K562 (cell line): Measurements from ENCODE around the gene ITGA6. TPM values are rescaled to one million over a fixed set of nuclear protein-coding genes. Genes with fewer than 3 reads are reported as not detected.

Experiments
- ATAC-seq: fragments of 200-7000 bp; cut with Tn5 transposase; 3 replicates; pipeline ENCODE4 v1.9.1; 2020; ENCODE audit warnings: moderate library complexity
- BruUV-seq: library from RNA; stranded (reverse); fragments of 400-500 nt; replicated peaks from 2 replicates; lab custom pipeline; 2021; lab: Mats Ljungman, UMichigan
- CTCF ChIA-PET: fragments of 300-600 bp; formaldehyde crosslinking; extraction: SDS; loops from one replicate; lab custom pipeline; 2021; ENCODE audit warnings: low intra/inter-chr PET ratio; lab: Yijun Ruan, JAX
- POLR2A ChIA-PET: fragments of 300-600, 350-650 bp; sonication (Branson Sonifier 250); formaldehyde crosslinking; extraction: SDS; loops from one replicate; lab custom pipeline; 2021; ENCODE audit warnings: antibody characterized with exemption, inconsistent platforms; lab: Yijun Ruan, JAX
- DNase-seq, 4 experiments: peaks; one replicate each; pipeline versions ENCODE4 v3.0.0 to v3.0.0-alpha.2; 2011 to 2018; ENCODE audit warnings: low spot score in 3 of 4, mixed read lengths in 3 of 4; ENCODE audit errors: extremely low read depth in 1 of 4
- FAIRE-seq: peaks from 2 replicates; lab custom pipeline; 2011; peaks lifted over from hg19 to GRCh38; lab: Jason Lieb, UNC
- H2AFZ ChIP-seq: 2 replicates; pipeline ENCODE4 v1.6.0; 2011; ENCODE audit warnings: low read depth, low read length, control low read depth, inconsistent platforms
- H3K27ac ChIP-seq: fragments of 200-600 bp; 3 replicates; pipeline ENCODE4 v1.8.0; 2011; ENCODE audit warnings: low read depth, mild to moderate bottlenecking, control low read depth, inconsistent platforms, low read length, moderate library complexity, mixed read lengths; ENCODE audit errors: extremely low read depth
- H3K27me3 ChIP-seq, 2 experiments: fragments of 300-600 bp in 1 of 2; 2 replicates in 1 of 2; 3 replicates in 1 of 2; pipeline versions ENCODE4 v1.6.0 to v1.8.0; 2011; ENCODE audit warnings: inconsistent platforms in 2 of 2, low read length in 2 of 2, mild to moderate bottlenecking in 1 of 2, mixed read lengths in 1 of 2, moderate library complexity in 1 of 2; ENCODE audit not compliant: control insufficient read depth in 2 of 2, insufficient read depth in 2 of 2
- H3K36me3 ChIP-seq: fragments of 300-600 bp; 3 replicates; pipeline ENCODE4 v1.8.0; 2011; ENCODE audit warnings: mild to moderate bottlenecking, low read length, inconsistent platforms; ENCODE audit not compliant: control insufficient read depth, insufficient read depth
- H3K4me1 ChIP-seq, 2 experiments: fragments of 200-600 bp in 1 of 2; replicated peaks in 1 of 2; 2 replicates in 1 of 2; 3 replicates in 1 of 2; pipeline versions ENCODE4 v1.5.1 to v1.8.0; 2011; ENCODE audit warnings: inconsistent platforms in 2 of 2, low read length in 2 of 2, mild to moderate bottlenecking in 1 of 2, mixed read lengths in 1 of 2, moderate library complexity in 1 of 2; ENCODE audit not compliant: control insufficient read depth in 2 of 2, insufficient read depth in 2 of 2
- H3K4me2 ChIP-seq: 2 replicates; pipeline ENCODE4 v1.6.1; 2011; ENCODE audit warnings: low read length, control low read depth, inconsistent platforms, mixed read lengths; ENCODE audit not compliant: insufficient read depth
- H3K4me3 ChIP-seq: fragments of 200-600 bp; sonication (generic), shearing (Covaris generic); 2 replicates; pipeline ENCODE4 v1.5.1; 2016; ENCODE audit warnings: control low read depth, inconsistent platforms
- H3K79me2 ChIP-seq: fragments of 200-600 bp; 3 replicates; pipeline ENCODE4 v1.8.0; 2011; ENCODE audit warnings: low read length, inconsistent platforms; ENCODE audit not compliant: control insufficient read depth, insufficient read depth
- H3K9ac ChIP-seq, 2 experiments: 2 replicates each; pipeline versions ENCODE4 v1.6.0 to v1.6.1; 2011; ENCODE audit warnings: low read depth in 2 of 2, low read length in 2 of 2, control low read depth in 1 of 2, inconsistent platforms in 1 of 2, mild to moderate bottlenecking in 1 of 2, mixed read lengths in 1 of 2; ENCODE audit not compliant: insufficient read depth in 1 of 2
- H3K9me1 ChIP-seq: one replicate; pipeline ENCODE4 v1.6.0; 2011; ENCODE audit warnings: inconsistent platforms, mild to moderate bottlenecking, low read length, moderate library complexity; ENCODE audit not compliant: control insufficient read depth, insufficient read depth
- H3K9me3 ChIP-seq: replicated peaks from 2 replicates; pipeline ENCODE4 v1.5.1; 2011; ENCODE audit warnings: low read depth, low read length, inconsistent platforms; ENCODE audit not compliant: control insufficient read depth, insufficient read depth
- H4K20me1 ChIP-seq: replicated peaks from 2 replicates; pipeline ENCODE4 v1.6.1; 2011; ENCODE audit warnings: low read length, inconsistent platforms, mixed read lengths; ENCODE audit not compliant: control insufficient read depth, insufficient read depth
- HLTF ChIP-seq: fragments of 450-650 bp; IDR thresholded peaks from 2 replicates; pipeline ENCODE4 v1.6.1; 2016
- NR2C2 ChIP-seq, 2 experiments: fragments of 200-800 bp in 1 of 2; sonication (Bioruptor generic) in 1 of 2; sonication (generic) in 1 of 2; formaldehyde crosslinking in 1 of 2; IDR thresholded peaks; 2 replicates each; pipeline versions ENCODE4 v1.6.1 to v1.8.0; 2016 to 2022; ENCODE audit warnings: mild to moderate bottlenecking in 1 of 2, missing compliant biosample characterization in 1 of 2, missing genetic modification characterization in 1 of 2, missing genetic modification reagents in 1 of 2
- NR4A1 ChIP-seq, 2 experiments: fragments of 250-450 bp in 1 of 2; fragments of 450-650 bp in 1 of 2; sonication (Bioruptor Pico) in 1 of 2; IDR thresholded peaks; 2 replicates each; pipeline versions ENCODE4 v1.4.0 to v1.6.1; 2016 to 2020; ENCODE audit warnings: mild to moderate bottlenecking in 2 of 2, missing compliant biosample characterization in 1 of 2, missing genetic modification characterization in 1 of 2, moderate library complexity in 1 of 2
- SNIP1 ChIP-seq: fragments of 450-650 bp; IDR thresholded peaks from 2 replicates; pipeline ENCODE4 v1.7.1; 2017; ENCODE audit warnings: low read depth, mild to moderate bottlenecking
- SRSF9 ChIP-seq: fragments of 200-400 bp; formaldehyde crosslinking; IDR thresholded peaks from 2 replicates; pipeline ENCODE4 v1.6.1; 2017; ENCODE audit warnings: low read depth, low read length, borderline replicate concordance
- ZNF717 ChIP-seq: fragments of 250-450 bp; sonication (Bioruptor Pico); IDR thresholded peaks from 2 replicates; pipeline ENCODE4 v1.5.0; 2021
- WGBS: fragments of 100-300 bp; shearing (Covaris generic); methylation state at CpG from one replicate; pipeline ENCODE4 v1.1.6; 2016; ENCODE audit warnings: low coverage, mixed read lengths; ENCODE audit not compliant: insufficient coverage; ENCODE audit errors: missing lambda C conversion rate; 5-methylcytosine and 5-hydroxymethylcytosine counted together
- in situ Hi-C: fragments of 300-500 bp; cut with MboI; formaldehyde crosslinking; loops from 4 replicates; pipeline ENCODE4 v1.15.0; 2018; ENCODE audit warnings: inconsistent platforms, mixed read lengths
- intact Hi-C: fragments of 100-400 bp; cut with micrococcal nuclease; formaldehyde crosslinking; loops from 2 replicates; pipeline ENCODE4 v1.14.2; 2022
- polyA plus RNA-seq, 8 experiments: library from polyadenylated mRNA; depleted of rRNA in 4 of 8; stranded (reverse) in 5 of 8; unstranded in 3 of 8; fragments of >200 nt; fragmentation: Nextera tagmentation in 2 of 8; fragmentation: Illumina TruSeq in 1 of 8; extraction: Ambion mirVana in 2 of 8; extraction: Trizol in 1 of 8; gene quantifications; 2 replicates each; pipeline versions ENCODE4 v1.2.1 to v1.2.3, GENCODE V29; 2011 to 2014; ENCODE audit warnings: inconsistent platforms in 1 of 8, missing spikeins in 1 of 8
- total RNA-seq, 7 experiments: library from RNA; depleted of rRNA in 6 of 7; stranded (reverse); fragments of >200 nt in 6 of 7; fragmentation: Illumina TruSeq in 2 of 7; extraction: Trizol in 2 of 7; gene quantifications; 2 replicates each; pipeline versions ENCODE4 v1.2.1 to v1.2.3, GENCODE V29; 2011 to 2021; ENCODE audit warnings: low replicate concordance in 1 of 7
- TF ChIP-seq, protein P1 (sequence below): fragments of 450-650 bp; formaldehyde crosslinking; IDR thresholded peaks from 2 replicates; pipeline ENCODE4 v1.4.0; 2022; ENCODE audit warnings: missing genetic modification characterization

ITGA6 gene
- total and polyA plus RNA-seq, 9 of the 15 experiments (the other 6 are each of a cell fraction or from before 2014, with no cell fraction given): 0.01 to 0.29 (median 0.05) TPM; not detected in 5

DNA sequence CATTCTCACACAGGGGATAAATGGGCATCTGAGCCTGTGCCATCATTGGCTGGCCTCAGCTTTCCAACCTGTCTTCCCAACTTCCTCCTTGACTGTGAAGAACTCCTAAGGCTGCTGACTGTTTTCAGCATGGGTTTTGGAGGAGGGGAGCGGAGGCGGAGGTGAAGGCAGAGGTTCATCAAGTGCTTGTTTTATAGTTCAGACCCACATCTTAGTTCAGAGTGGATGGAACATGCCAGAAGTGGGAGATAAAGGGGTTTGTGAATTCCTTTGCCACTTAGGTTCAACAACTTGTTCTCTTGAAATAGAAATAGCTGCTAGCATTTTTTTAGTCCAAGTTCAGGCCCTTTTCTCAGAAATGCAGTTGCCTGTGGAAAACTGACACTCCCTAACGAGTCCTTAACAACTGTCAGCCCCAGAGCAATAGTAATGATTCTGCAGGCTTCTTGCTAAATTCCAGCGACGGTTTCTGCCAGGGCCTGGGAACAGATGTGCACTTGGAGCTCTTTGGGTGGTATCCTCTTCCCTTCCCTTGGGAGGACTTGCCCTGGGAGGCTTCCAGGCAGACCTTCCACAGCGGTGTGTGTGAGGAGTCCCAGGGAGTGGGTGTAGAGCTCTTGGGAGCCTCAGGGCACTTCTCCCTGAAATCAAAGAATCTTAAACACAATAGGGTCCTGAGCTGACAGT lies 30.1 kb upstream of the ITGA6 start (continued):
- no peak for TF ChIP-seq HLTF

DNA sequence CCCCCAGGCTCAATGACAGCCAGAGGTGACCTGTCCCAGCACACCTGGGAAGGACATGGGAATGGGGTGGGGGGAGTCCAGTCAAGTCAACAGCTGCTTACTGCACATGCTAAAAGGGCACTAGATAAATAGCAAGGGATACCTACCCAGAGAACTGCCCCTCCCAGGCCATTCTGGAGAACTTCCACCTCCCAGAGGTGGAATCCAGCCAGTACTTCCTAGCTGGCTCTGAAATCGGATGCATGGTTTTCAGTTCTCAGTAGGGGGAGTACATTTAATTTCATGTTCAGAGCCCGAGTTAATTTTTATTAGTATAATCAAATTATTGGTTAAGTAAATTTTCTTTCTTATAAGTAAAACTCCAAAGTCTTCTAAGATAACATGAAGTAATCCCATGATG lies 28.9 kb upstream of the ITGA6 start:
- no peak overlapping the region for H2AFZ ChIP-seq
- WGBS: 6% methylated on average over 2 of the region's 2 CpGs
- H3K4me3 ChIP-seq: no peak overlapping the region
- ChIA-PET POLR2A (interaction anchor here (0.5 kb wide), 1 partner anchor 15 kb away, joined by 3 read pairs; no protein-coding TSS in a partner anchor), CTCF (no interaction called here)
- intact Hi-C loops (no loop called here), in situ Hi-C loops (no loop called here)
- no peaks in the 10 kb centered on the region for H3K9me1 ChIP-seq
- no peak overlapping the region for H3K9ac ChIP-seq
- H3K4me2 ChIP-seq: no peak overlapping the region
- peak in 2 of 4 experiments; percentile 26 to 29 for DNase-seq
- no peaks in the 10 kb centered on the region for H4K20me1 ChIP-seq
- H3K27me3 ChIP-seq: peaks cover 3 to 20% of the 10 kb centered on the region in 2 experiments; a peak in 3 of 5 replicates
- H3K9me3 ChIP-seq: no peaks in the 10 kb centered on the region
- no TSS peak for BruUV-seq
- no peak for FAIRE-seq
- no peaks in the 10 kb centered on the region for H3K79me2 ChIP-seq
- no peak overlapping the region for H3K27ac ChIP-seq
- H3K4me1 ChIP-seq: no peaks in the 10 kb centered on the region
- ATAC-seq: no peak
- TF ChIP-seq, protein P1, sequence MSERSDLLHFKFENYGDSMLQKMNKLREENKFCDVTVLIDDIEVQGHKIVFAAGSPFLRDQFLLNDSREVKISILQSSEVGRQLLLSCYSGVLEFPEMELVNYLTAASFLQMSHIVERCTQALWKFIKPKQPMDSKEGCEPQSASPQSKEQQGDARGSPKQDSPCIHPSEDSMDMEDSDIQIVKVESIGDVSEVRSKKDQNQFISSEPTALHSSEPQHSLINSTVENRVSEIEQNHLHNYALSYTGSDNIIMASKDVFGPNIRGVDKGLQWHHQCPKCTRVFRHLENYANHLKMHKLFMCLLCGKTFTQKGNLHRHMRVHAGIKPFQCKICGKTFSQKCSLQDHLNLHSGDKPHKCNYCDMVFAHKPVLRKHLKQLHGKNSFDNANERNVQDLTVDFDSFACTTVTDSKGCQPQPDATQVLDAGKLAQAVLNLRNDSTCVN (CRISPR knock-in tag): no peak
- no peak for TF ChIP-seq NR2C2 (CRISPR knock-in tag; IDR thresholded peaks at IDR 0.05)
- no peak for TF ChIP-seq NR2C2 (tag; IDR thresholded peaks at IDR 0.05)
- TF ChIP-seq SNIP1: no peak
- TF ChIP-seq NR4A1 (CRISPR knock-in tag; IDR thresholded peaks at IDR 0.05): no peak
- no peak for TF ChIP-seq NR4A1 (tag; IDR thresholded peaks at IDR 0.05)
- no peak for TF ChIP-seq SRSF9
- TF ChIP-seq ZNF717 (CRISPR knock-in tag): no peak
- TF ChIP-seq, all 486 proteins: peak for 0
- H3K36me3 ChIP-seq: no peaks in the 10 kb centered on the region
